ENCODE measurements around the gene TANGO2.

Gene TANGO2

GRCh38 chr22:20052309-20053259, 31.7 kb downstream of the TANGO2 start:
- Histone ChIP-seq H3K4me1 (ENCODE audit: control insufficient read depth, insufficient read depth, low read length, poor library complexity, severe bottlenecking) (no peaks in the 10 kb centered on the region), H3K27ac (ENCODE audit: insufficient read depth, low read length, poor library complexity, severe bottlenecking) (no peak overlapping the region), H3K9me3 (ENCODE audit: control insufficient read depth, low read length) (no peaks in the 10 kb centered on the region), H3K4me3 (ENCODE audit: insufficient read depth, low read depth, low read length, poor library complexity, severe bottlenecking) (no peak overlapping the region), H3K27me3 (replicated peaks; ENCODE audit: control insufficient read depth, insufficient read depth, low read length, poor library complexity, severe bottlenecking) (no peaks in the 10 kb centered on the region), H3K36me3 (ENCODE audit: control insufficient read depth, insufficient read depth, low read length) (peaks cover 44% of the 10 kb centered on the region)
- DNase-seq, result no peak

- H3K36me3 ChIP-seq (ENCODE audit: control insufficient read depth, insufficient read depth, low read length), result peaks cover 44% of the 10 kb centered on the region
These were observed 32.6 kb downstream of the TANGO2 start for GRCh38 chr22:20053407-20054033.

GRCh38 chr22:20054034-20054427, 33.1 kb downstream of the TANGO2 start:
- no peaks in the 10 kb centered on the region for H3K9me3 ChIP-seq (ENCODE audit: control insufficient read depth, low read length)
- H3K36me3 ChIP-seq (ENCODE audit: control insufficient read depth, insufficient read depth, low read length), result peaks cover 42% of the 10 kb centered on the region
- no peak for DNase-seq
- H3K4me3 ChIP-seq (ENCODE audit: insufficient read depth, low read depth, low read length, poor library complexity, severe bottlenecking), result no peak overlapping the region
- no peaks in the 10 kb centered on the region for H3K4me1 ChIP-seq (ENCODE audit: control insufficient read depth, insufficient read depth, low read length, poor library complexity, severe bottlenecking)
- H3K27me3 ChIP-seq (replicated peaks; ENCODE audit: control insufficient read depth, insufficient read depth, low read length, poor library complexity, severe bottlenecking), result no peaks in the 10 kb centered on the region
- H3K27ac ChIP-seq (ENCODE audit: insufficient read depth, low read length, poor library complexity, severe bottlenecking), result no peak overlapping the region

More at GRCh38 chr22:20053407-20054033, 32.6 kb downstream of the TANGO2 start:
- Histone ChIP-seq H3K4me3 (ENCODE audit: insufficient read depth, low read depth, low read length, poor library complexity, severe bottlenecking) (no peak overlapping the region), H3K27ac (ENCODE audit: insufficient read depth, low read length, poor library complexity, severe bottlenecking) (no peak overlapping the region), H3K9me3 (ENCODE audit: control insufficient read depth, low read length) (no peaks in the 10 kb centered on the region), H3K27me3 (replicated peaks; ENCODE audit: control insufficient read depth, insufficient read depth, low read length, poor library complexity, severe bottlenecking) (no peaks in the 10 kb centered on the region), H3K4me1 (ENCODE audit: control insufficient read depth, insufficient read depth, low read length, poor library complexity, severe bottlenecking) (no peaks in the 10 kb centered on the region)
- DNase-seq, result no peak

GRCh38 chr22:20054485-20054884, 33.6 kb downstream of the TANGO2 start:
- peaks cover 42% of the 10 kb centered on the region for H3K36me3 ChIP-seq (ENCODE audit: control insufficient read depth, insufficient read depth, low read length)
- H3K9me3 ChIP-seq (ENCODE audit: control insufficient read depth, low read length), result no peaks in the 10 kb centered on the region
- H3K4me3 ChIP-seq (ENCODE audit: insufficient read depth, low read depth, low read length, poor library complexity, severe bottlenecking), result no peak overlapping the region
- H3K27ac ChIP-seq (ENCODE audit: insufficient read depth, low read length, poor library complexity, severe bottlenecking), result no peak overlapping the region
- no peaks in the 10 kb centered on the region for H3K4me1 ChIP-seq (ENCODE audit: control insufficient read depth, insufficient read depth, low read length, poor library complexity, severe bottlenecking)
- no peak for DNase-seq
- no peaks in the 10 kb centered on the region for H3K27me3 ChIP-seq (replicated peaks; ENCODE audit: control insufficient read depth, insufficient read depth, low read length, poor library complexity, severe bottlenecking)

- H3K36me3 ChIP-seq (ENCODE audit: control insufficient read depth, insufficient read depth, low read length), result peaks cover 42% of the 10 kb centered on the region
- no peaks in the 10 kb centered on the region for H3K9me3 ChIP-seq (ENCODE audit: control insufficient read depth, low read length)
- H3K4me1 ChIP-seq (ENCODE audit: control insufficient read depth, insufficient read depth, low read length, poor library complexity, severe bottlenecking), result no peaks in the 10 kb centered on the region
- no peak for DNase-seq
- no peaks in the 10 kb centered on the region for H3K27me3 ChIP-seq (replicated peaks; ENCODE audit: control insufficient read depth, insufficient read depth, low read length, poor library complexity, severe bottlenecking)
- H3K27ac ChIP-seq (ENCODE audit: insufficient read depth, low read length, poor library complexity, severe bottlenecking), result no peak overlapping the region
- no peak overlapping the region for H3K4me3 ChIP-seq (ENCODE audit: insufficient read depth, low read depth, low read length, poor library complexity, severe bottlenecking)
These were observed 34.2 kb downstream of the TANGO2 start for GRCh38 chr22:20055144-20055543.

GRCh38 chr22:20055654-20056053, 34.7 kb downstream of the TANGO2 start:
- no peak for DNase-seq
- Histone ChIP-seq H3K27me3 (replicated peaks; ENCODE audit: control insufficient read depth, insufficient read depth, low read length, poor library complexity, severe bottlenecking) (no peaks in the 10 kb centered on the region), H3K4me3 (ENCODE audit: insufficient read depth, low read depth, low read length, poor library complexity, severe bottlenecking) (no peak overlapping the region), H3K4me1 (ENCODE audit: control insufficient read depth, insufficient read depth, low read length, poor library complexity, severe bottlenecking) (no peaks in the 10 kb centered on the region), H3K9me3 (ENCODE audit: control insufficient read depth, low read length) (no peaks in the 10 kb centered on the region), H3K36me3 (ENCODE audit: control insufficient read depth, insufficient read depth, low read length) (peaks cover 45% of the 10 kb centered on the region), H3K27ac (ENCODE audit: insufficient read depth, low read length, poor library complexity, severe bottlenecking) (no peak overlapping the region)

- Histone ChIP-seq H3K27me3 (replicated peaks; ENCODE audit: control insufficient read depth, insufficient read depth, low read length, poor library complexity, severe bottlenecking) (no peaks in the 10 kb centered on the region), H3K36me3 (ENCODE audit: control insufficient read depth, insufficient read depth, low read length) (peaks cover 49% of the 10 kb centered on the region), H3K9me3 (ENCODE audit: control insufficient read depth, low read length) (no peaks in the 10 kb centered on the region), H3K4me1 (ENCODE audit: control insufficient read depth, insufficient read depth, low read length, poor library complexity, severe bottlenecking) (no peaks in the 10 kb centered on the region), H3K27ac (ENCODE audit: insufficient read depth, low read length, poor library complexity, severe bottlenecking) (no peak overlapping the region), H3K4me3 (ENCODE audit: insufficient read depth, low read depth, low read length, poor library complexity, severe bottlenecking) (no peak overlapping the region)
- no peak for DNase-seq
These were observed 35.3 kb downstream of the TANGO2 start for GRCh38 chr22:20056161-20056560.

DNA sequence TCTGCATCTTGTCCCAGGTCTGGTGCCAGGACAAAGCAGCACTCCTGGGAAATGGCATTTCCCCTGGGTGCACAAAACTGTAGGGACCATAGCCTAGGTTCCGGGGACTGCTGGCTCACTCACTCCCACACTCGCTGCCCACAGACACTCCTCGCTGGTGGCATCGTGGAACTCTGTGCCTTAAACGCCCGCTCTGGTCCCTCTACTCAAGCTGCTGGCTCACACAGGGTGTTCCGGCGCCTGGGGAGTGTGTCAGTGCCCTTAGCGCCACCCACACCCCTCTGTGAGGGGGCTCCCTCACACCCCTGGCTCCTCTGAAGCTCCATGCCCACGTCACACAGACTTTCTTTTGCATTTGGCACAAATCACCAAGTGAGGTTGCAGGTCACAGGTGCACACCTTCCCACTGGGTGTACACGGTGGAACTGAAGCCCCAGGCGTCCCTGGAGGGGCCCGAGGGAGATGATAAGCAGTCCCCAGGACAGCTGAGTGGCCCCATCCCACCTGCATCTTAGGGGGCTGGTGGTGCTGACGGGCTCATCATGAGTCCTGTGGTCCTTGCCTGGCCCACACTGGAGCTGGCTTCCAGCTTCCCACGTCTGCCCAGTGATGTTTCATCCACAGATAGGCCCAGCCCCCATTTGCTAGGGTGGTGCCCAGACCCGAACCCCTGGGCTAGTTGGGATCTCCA, 35.9 kb downstream of the TANGO2 start:
- Histone ChIP-seq H3K4me3 (ENCODE audit: insufficient read depth, low read depth, low read length, poor library complexity, severe bottlenecking) (no peak overlapping the region), H3K27me3 (replicated peaks; ENCODE audit: control insufficient read depth, insufficient read depth, low read length, poor library complexity, severe bottlenecking) (no peaks in the 10 kb centered on the region), H3K4me1 (ENCODE audit: control insufficient read depth, insufficient read depth, low read length, poor library complexity, severe bottlenecking) (no peaks in the 10 kb centered on the region), H3K9me3 (ENCODE audit: control insufficient read depth, low read length) (no peaks in the 10 kb centered on the region), H3K27ac (ENCODE audit: insufficient read depth, low read length, poor library complexity, severe bottlenecking) (no peak overlapping the region), H3K36me3 (ENCODE audit: control insufficient read depth, insufficient read depth, low read length) (peaks cover 56% of the 10 kb centered on the region)
- no peak for DNase-seq

DNA sequence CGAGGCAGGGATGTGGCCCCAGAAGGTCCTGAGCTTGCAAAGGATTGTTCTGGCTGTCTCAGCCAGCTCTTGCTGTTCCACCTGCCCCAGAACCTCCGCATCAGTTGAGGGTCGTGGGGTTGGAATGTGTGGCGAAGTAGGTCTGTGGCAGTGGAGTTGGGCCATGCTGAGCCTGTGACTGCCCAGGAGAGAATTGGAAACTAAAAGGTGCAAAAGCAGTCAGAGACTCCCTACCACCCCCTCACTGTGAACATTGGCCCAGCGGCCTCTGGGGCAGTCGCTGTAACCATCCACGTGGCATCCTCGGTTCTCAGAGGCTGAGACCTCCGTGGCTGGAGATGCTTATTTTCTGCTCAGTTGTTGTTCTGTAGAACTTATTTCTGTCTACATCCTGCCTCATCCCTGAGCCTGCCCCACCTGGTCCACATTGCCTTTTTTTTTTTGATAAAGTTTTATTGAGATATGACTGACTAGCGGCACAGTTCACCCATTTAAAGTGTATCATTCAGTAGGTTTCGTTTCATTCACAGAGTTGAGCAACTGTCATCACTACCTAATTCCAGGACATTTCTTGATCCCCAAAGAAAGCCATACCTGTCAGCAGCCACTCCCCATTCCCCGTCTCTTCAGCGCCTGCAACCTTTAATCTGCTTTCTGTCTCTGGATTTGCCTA, 36.8 kb downstream of the TANGO2 start:
- H3K4me1 ChIP-seq (ENCODE audit: control insufficient read depth, insufficient read depth, low read length, poor library complexity, severe bottlenecking), result no peaks in the 10 kb centered on the region
- H3K36me3 ChIP-seq (ENCODE audit: control insufficient read depth, insufficient read depth, low read length), result peaks cover 64% of the 10 kb centered on the region
- DNase-seq, result no peak
- H3K9me3 ChIP-seq (ENCODE audit: control insufficient read depth, low read length), result no peaks in the 10 kb centered on the region
- H3K27me3 ChIP-seq (replicated peaks; ENCODE audit: control insufficient read depth, insufficient read depth, low read length, poor library complexity, severe bottlenecking), result no peaks in the 10 kb centered on the region
- H3K4me3 ChIP-seq (ENCODE audit: insufficient read depth, low read depth, low read length, poor library complexity, severe bottlenecking), result no peak overlapping the region
- H3K27ac ChIP-seq (ENCODE audit: insufficient read depth, low read length, poor library complexity, severe bottlenecking), result no peak overlapping the region

Measured in effector memory CD4-positive, alpha-beta T cell (primary cell).